BJ (cell line): Measurements from ENCODE around the gene CCDC30. TPM values are rescaled to one million over a fixed set of nuclear protein-coding genes. Genes with fewer than 3 reads are reported as not detected.

Experiments
- CTCF ChIA-PET: fragments of 350-600 bp; formaldehyde crosslinking; extraction: SDS; loops from one replicate; lab custom pipeline; 2021; ENCODE audit warnings: antibody characterized with exemption, inconsistent platforms; lab: Yijun Ruan, JAX
- POLR2A ChIA-PET: fragments of 300-600 bp; sonication (Branson Sonifier 250); formaldehyde crosslinking; extraction: SDS; loops from one replicate; lab custom pipeline; 2021; ENCODE audit warnings: antibody characterized with exemption; lab: Charles Lee
- DNase-seq: peaks from one replicate; pipeline ENCODE4 v3.0.0-alpha.2; 2011; ENCODE audit warnings: low read depth
- H3K27me3 ChIP-seq: 2 replicates; pipeline ENCODE4 v1.6.0; 2011; ENCODE audit warnings: low read length; ENCODE audit not compliant: control insufficient read depth, insufficient read depth
- H3K36me3 ChIP-seq: 2 replicates; pipeline ENCODE4 v1.5.1; 2011; ENCODE audit warnings: low read length; ENCODE audit not compliant: control insufficient read depth, insufficient read depth
- H3K4me3 ChIP-seq: 2 replicates; pipeline ENCODE4 v1.5.1; 2011; ENCODE audit warnings: low read depth, mild to moderate bottlenecking, control low read depth, low read length
- CTCF ChIP-seq: IDR thresholded peaks from 2 replicates; pipeline ENCODE4 v1.5.1; 2011; ENCODE audit warnings: low read depth, mild to moderate bottlenecking, control low read depth, inconsistent platforms, low read length, moderate library complexity; ENCODE audit not compliant: insufficient read depth
- polyA plus RNA-seq: library from polyadenylated mRNA; depleted of rRNA; stranded (reverse); fragments of >200 nt; gene quantifications from 2 replicates; pipeline ENCODE4 v1.2.3, GENCODE V29; 2011

The CCDC30 gene
- polyA plus RNA-seq, 1 experiment = 0.26 TPM

- TF ChIP-seq CTCF = no peak
- DNase-seq = no peak
- H3K4me3 ChIP-seq = no peak overlapping the region
- H3K27me3 ChIP-seq = peaks cover 6% of the 10 kb centered on the region
- H3K36me3 ChIP-seq = no peaks in the 10 kb centered on the region
- CTCF ChIA-PET = interaction anchor here (1.1 kb wide), 1 partner anchor 12 kb away, joined by 3 read pairs; no protein-coding TSS in a partner anchor
- POLR2A ChIA-PET = no interaction called here
These were observed 38.9 kb upstream of the CCDC30 start for GRCh38 chr1:42424201-42424600.

- H3K4me3 ChIP-seq = no peak overlapping the region
- H3K36me3 ChIP-seq = no peaks in the 10 kb centered on the region
- no peak for DNase-seq
- ChIA-PET POLR2A (no interaction called here), CTCF (no interaction called here)
- TF ChIP-seq CTCF = no peak
- H3K27me3 ChIP-seq = peaks cover 4% of the 10 kb centered on the region; the same call in 1 of the 2 replicates
These were observed 35.8 kb upstream of the CCDC30 start for GRCh38 chr1:42427240-42427639.

GRCh38 chr1:42429603-42430002 lies 33.5 kb upstream of the CCDC30 start:
- TF ChIP-seq CTCF = no peak
- ChIA-PET CTCF (interaction anchor here (0.7 to 1.2 kb wide), 3 partner anchors 10 to 256 kb away, joined by 3 read pairs; no protein-coding TSS in a partner anchor), POLR2A (interaction anchor here (0.5 to 0.6 kb wide), 3 partner anchors 137 to 274 kb away, joined by 3 to 4 read pairs (median 4); no protein-coding TSS in a partner anchor)
- H3K36me3 ChIP-seq = no peaks in the 10 kb centered on the region
- H3K27me3 ChIP-seq = no peaks in the 10 kb centered on the region
- no peak overlapping the region for H3K4me3 ChIP-seq
- no peak for DNase-seq

- Histone ChIP-seq H3K4me3 (no peak overlapping the region), H3K36me3 (no peaks in the 10 kb centered on the region), H3K27me3 (no peaks in the 10 kb centered on the region)
- no peak for TF ChIP-seq CTCF
- ChIA-PET POLR2A (interaction anchor here (0.5 kb wide), 1 partner anchor 136 kb away, joined by 4 read pairs; no protein-coding TSS in a partner anchor), CTCF (interaction anchor here (0.5 to 0.7 kb wide), 2 partner anchors 44 to 227 kb away, joined by 3 read pairs; no protein-coding TSS in a partner anchor)
- no peak for DNase-seq
These were observed 32.6 kb upstream of the CCDC30 start for GRCh38 chr1:42430286-42431135.

GRCh38 chr1:42431514-42431913 lies 31.6 kb upstream of the CCDC30 start:
- TF ChIP-seq CTCF = no peak
- no peaks in the 10 kb centered on the region for H3K27me3 ChIP-seq
- no peaks in the 10 kb centered on the region for H3K36me3 ChIP-seq
- ChIA-PET CTCF (no interaction called here), POLR2A (no interaction called here)
- no peak overlapping the region for H3K4me3 ChIP-seq
- DNase-seq = no peak
